ENCODE results near the gene HSPA1A.
"Not testable (repeated sequence)": the region's sequence is repeated elsewhere in the genome, so short reads cannot be mapped to it uniquely, and the experiment has no call there.

HSPA1A gene

DNA sequence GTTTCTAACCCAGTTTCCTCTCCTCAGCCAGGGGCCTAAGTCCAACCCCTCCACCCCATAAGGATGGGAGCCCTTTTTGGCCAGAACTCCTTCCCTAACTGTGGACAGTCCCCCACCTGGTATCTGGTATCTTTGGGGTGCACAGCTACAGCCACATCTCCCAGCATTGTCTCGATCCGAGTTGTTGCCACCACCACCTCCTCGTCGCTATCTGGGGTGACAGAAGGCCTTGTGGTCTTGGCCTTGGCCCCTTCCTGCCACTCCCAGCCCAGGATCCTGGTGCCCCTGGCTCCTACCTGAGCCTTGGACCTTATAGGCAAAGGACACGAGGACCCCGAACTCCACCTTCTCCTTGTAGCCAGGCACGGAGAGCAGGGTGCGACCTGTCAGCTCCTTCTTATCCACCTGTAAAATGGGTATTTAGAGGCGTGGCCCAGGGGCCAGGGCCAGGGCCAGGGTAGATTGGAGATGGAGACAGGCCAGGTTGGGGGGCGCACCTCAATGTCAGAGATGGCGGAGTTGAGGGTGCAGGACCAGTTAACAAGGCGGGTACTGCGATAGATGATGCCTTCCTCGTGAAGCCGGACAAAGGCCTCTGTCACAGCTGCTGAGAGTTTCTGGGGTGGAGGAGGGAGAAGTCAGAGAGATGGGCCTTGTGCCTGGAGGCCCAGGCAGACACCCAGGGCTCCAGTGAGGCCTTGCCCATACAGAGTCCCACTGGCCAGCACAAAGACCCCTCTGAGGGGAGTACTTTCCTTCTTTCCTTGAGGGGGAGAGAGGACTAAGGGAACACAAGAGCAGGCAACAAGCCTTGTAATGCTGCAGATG is 31.0 kb upstream of the HSPA1A start:
- Histone ChIP-seq H3K9ac (ENCODE audit: low read depth, low read length) (no peak overlapping the region), H3K36me3 (ENCODE audit: insufficient read depth, low read depth, low read length) (peaks cover 82% of the 10 kb centered on the region), H3K27me3 (ENCODE audit: insufficient read depth, low read length) (no peaks in the 10 kb centered on the region), H3K9me3 (ENCODE audit: insufficient read depth, low read depth, low read length) (no peaks in the 10 kb centered on the region), H3K4me1 (ENCODE audit: insufficient read depth, low read length) (no peaks in the 10 kb centered on the region), H3K4me3 (ENCODE audit: low read length) (no peak overlapping the region), H3K27ac (ENCODE audit: low read length) (no peak overlapping the region)

- Histone ChIP-seq H3K9me3 (ENCODE audit: insufficient read depth, low read depth, low read length) (no peaks in the 10 kb centered on the region), H3K4me1 (ENCODE audit: insufficient read depth, low read length) (no peaks in the 10 kb centered on the region), H3K9ac (ENCODE audit: low read depth, low read length) (no peak overlapping the region), H3K27me3 (ENCODE audit: insufficient read depth, low read length) (no peaks in the 10 kb centered on the region), H3K27ac (ENCODE audit: low read length) (no peak overlapping the region), H3K36me3 (ENCODE audit: insufficient read depth, low read depth, low read length) (peaks cover 80% of the 10 kb centered on the region), H3K4me3 (ENCODE audit: low read length) (no peak overlapping the region)
Observed at GRCh38 chr6:31785475-31785874, 29.9 kb upstream of the HSPA1A start.

- Histone ChIP-seq H3K9me3 (ENCODE audit: insufficient read depth, low read depth, low read length) (no peaks in the 10 kb centered on the region), H3K27me3 (ENCODE audit: insufficient read depth, low read length) (no peaks in the 10 kb centered on the region), H3K9ac (ENCODE audit: low read depth, low read length) (no peak overlapping the region), H3K27ac (ENCODE audit: low read length) (no peak overlapping the region), H3K4me1 (ENCODE audit: insufficient read depth, low read length) (no peaks in the 10 kb centered on the region), H3K36me3 (ENCODE audit: insufficient read depth, low read depth, low read length) (peaks cover 49% of the 10 kb centered on the region), H3K4me3 (ENCODE audit: low read length) (no peak overlapping the region)
Observed at GRCh38 chr6:31791324-31792089, 23.8 kb upstream of the HSPA1A start.

DNA sequence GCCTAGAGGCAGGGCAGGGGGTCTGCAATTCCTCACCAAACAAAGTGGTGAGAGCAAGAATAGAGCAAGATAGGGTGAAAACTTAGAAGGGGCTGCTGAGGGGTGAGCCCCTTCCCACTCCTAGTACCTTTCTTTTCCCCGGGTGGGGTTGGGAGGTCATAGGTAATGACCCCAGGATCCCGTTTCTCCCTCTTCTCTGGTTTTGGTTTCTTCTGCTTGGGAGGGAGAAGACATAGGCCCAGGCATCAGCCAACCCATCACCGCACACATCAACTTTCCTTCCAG is 23.3 kb upstream of the HSPA1A start:
- no peak overlapping the region for H3K27ac ChIP-seq (ENCODE audit: low read length)

DNA sequence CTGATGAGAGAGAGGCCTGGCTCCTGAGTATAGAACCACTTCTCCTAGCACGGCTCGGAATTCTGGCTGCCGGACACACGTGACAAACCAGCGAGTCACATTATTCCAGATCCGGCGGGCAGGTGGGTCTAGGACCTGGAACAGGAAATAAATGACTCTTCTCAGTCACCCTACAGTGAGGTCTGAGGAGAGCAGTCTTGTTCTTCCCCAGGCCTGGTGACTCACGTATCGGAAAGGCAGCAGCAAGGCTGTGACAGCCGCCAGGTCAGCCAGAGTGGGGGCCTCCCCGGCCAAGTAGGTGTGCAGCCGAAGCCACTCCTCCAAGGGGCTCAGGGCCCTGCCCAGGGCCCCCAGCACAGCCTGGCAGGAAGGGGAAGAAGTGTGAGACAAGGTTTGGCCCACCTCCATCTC is 22.6 kb upstream of the HSPA1A start:
- Histone ChIP-seq H3K9me3 (ENCODE audit: insufficient read depth, low read depth, low read length) (no peaks in the 10 kb centered on the region), H3K27me3 (ENCODE audit: insufficient read depth, low read length) (no peaks in the 10 kb centered on the region), H3K9ac (ENCODE audit: low read depth, low read length) (no peak overlapping the region), H3K27ac (ENCODE audit: low read length) (no peak overlapping the region), H3K36me3 (ENCODE audit: insufficient read depth, low read depth, low read length) (peaks cover 53% of the 10 kb centered on the region), H3K4me3 (ENCODE audit: low read length) (no peak overlapping the region), H3K4me1 (ENCODE audit: insufficient read depth, low read length) (no peaks in the 10 kb centered on the region)

More for the DNA sequence above, 23.3 kb upstream of the HSPA1A start:
- H3K36me3 ChIP-seq (ENCODE audit: insufficient read depth, low read depth, low read length): peaks cover 50% of the 10 kb centered on the region
- no peaks in the 10 kb centered on the region for H3K27me3 ChIP-seq (ENCODE audit: insufficient read depth, low read length)
- H3K9ac ChIP-seq (ENCODE audit: low read depth, low read length): no peak overlapping the region
- H3K9me3 ChIP-seq (ENCODE audit: insufficient read depth, low read depth, low read length): no peaks in the 10 kb centered on the region
- H3K4me1 ChIP-seq (ENCODE audit: insufficient read depth, low read length): no peaks in the 10 kb centered on the region
- H3K4me3 ChIP-seq (ENCODE audit: low read length): no peak overlapping the region

DNA sequence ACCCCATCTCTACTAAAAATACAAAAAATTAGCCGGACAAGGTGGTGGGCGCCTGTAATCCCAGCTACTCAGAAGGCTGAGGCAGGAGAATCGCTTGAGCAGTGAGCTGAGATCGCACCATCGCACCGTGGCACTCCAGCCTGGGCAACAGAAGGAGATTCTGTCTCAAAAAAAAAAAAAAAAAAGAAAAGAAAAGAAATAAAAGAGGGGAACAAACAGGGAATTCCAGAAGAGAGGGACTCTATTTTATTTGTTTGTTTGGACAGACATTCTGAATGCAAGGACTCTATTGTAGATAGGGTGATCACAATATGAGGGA is 21.5 kb upstream of the HSPA1A start:
- H3K27me3 ChIP-seq (ENCODE audit: insufficient read depth, low read length); H3K9me3 ChIP-seq (ENCODE audit: insufficient read depth, low read depth, low read length); H3K4me1 ChIP-seq (ENCODE audit: insufficient read depth, low read length); H3K27ac ChIP-seq (ENCODE audit: low read length): not testable (repeated sequence)
- H3K9ac ChIP-seq (ENCODE audit: low read depth, low read length): peak overlapping the region; percentile 99; the same call in 1 of the 2 replicates
- peak overlapping the region; percentile 96 for H3K4me3 ChIP-seq (ENCODE audit: low read length)
- H3K36me3 ChIP-seq (ENCODE audit: insufficient read depth, low read depth, low read length): peaks cover 59% of the 10 kb centered on the region

GRCh38 chr6:31794294-31794865 is 21.0 kb upstream of the HSPA1A start:
- H3K36me3 ChIP-seq (ENCODE audit: insufficient read depth, low read depth, low read length): peaks cover 57% of the 10 kb centered on the region
- peak overlapping the region; percentile 99 for H3K9ac ChIP-seq (ENCODE audit: low read depth, low read length)
- no peaks in the 10 kb centered on the region for H3K27me3 ChIP-seq (ENCODE audit: insufficient read depth, low read length)
- H3K4me1 ChIP-seq (ENCODE audit: insufficient read depth, low read length): no peaks in the 10 kb centered on the region
- H3K27ac ChIP-seq (ENCODE audit: low read length): no peak overlapping the region
- peak overlapping the region; percentile 96 for H3K4me3 ChIP-seq (ENCODE audit: low read length)
- H3K9me3 ChIP-seq (ENCODE audit: insufficient read depth, low read depth, low read length): no peaks in the 10 kb centered on the region

GRCh38 chr6:31794866-31795615 is 20.3 kb upstream of the HSPA1A start:
- H3K9ac ChIP-seq (ENCODE audit: low read depth, low read length): peak overlapping the region; percentile 99
- H3K9me3 ChIP-seq (ENCODE audit: insufficient read depth, low read depth, low read length): no peaks in the 10 kb centered on the region
- H3K36me3 ChIP-seq (ENCODE audit: insufficient read depth, low read depth, low read length): peaks cover 57% of the 10 kb centered on the region
- H3K4me1 ChIP-seq (ENCODE audit: insufficient read depth, low read length): no peaks in the 10 kb centered on the region
- peak overlapping the region; percentile 87 for H3K27ac ChIP-seq (ENCODE audit: low read length)
- H3K4me3 ChIP-seq (ENCODE audit: low read length): peak overlapping the region; percentile 96
- H3K27me3 ChIP-seq (ENCODE audit: insufficient read depth, low read length): no peaks in the 10 kb centered on the region

GRCh38 chr6:31795616-31796298 is 19.6 kb upstream of the HSPA1A start, which contains the start of gene VARS1:
TSS of gene VARS1 (minus strand) at chr6:31795752. CDS start at chr6:31795217, 535 bp downstream.
- no peaks in the 10 kb centered on the region for H3K27me3 ChIP-seq (ENCODE audit: insufficient read depth, low read length)
- H3K27ac ChIP-seq (ENCODE audit: low read length): peak within 1 kb of the TSS; percentile 87
- H3K36me3 ChIP-seq (ENCODE audit: insufficient read depth, low read depth, low read length): peaks cover 50% of the 10 kb centered on the region
- no peaks in the 10 kb centered on the region for H3K4me1 ChIP-seq (ENCODE audit: insufficient read depth, low read length)
- H3K9me3 ChIP-seq (ENCODE audit: insufficient read depth, low read depth, low read length): no peaks in the 10 kb centered on the region
- peak within 1 kb of the TSS; percentile 96 for H3K4me3 ChIP-seq (ENCODE audit: low read length)
- peak within 1 kb of the TSS; percentile 99 for H3K9ac ChIP-seq (ENCODE audit: low read depth, low read length)

- no peaks in the 10 kb centered on the region for H3K9me3 ChIP-seq (ENCODE audit: insufficient read depth, low read depth, low read length)
- H3K9ac ChIP-seq (ENCODE audit: low read depth, low read length): no peak overlapping the region
- no peaks in the 10 kb centered on the region for H3K4me1 ChIP-seq (ENCODE audit: insufficient read depth, low read length)
- H3K27me3 ChIP-seq (ENCODE audit: insufficient read depth, low read length): no peaks in the 10 kb centered on the region
- H3K4me3 ChIP-seq (ENCODE audit: low read length): no peak overlapping the region
- no peak overlapping the region for H3K27ac ChIP-seq (ENCODE audit: low read length)
- peaks cover 48% of the 10 kb centered on the region for H3K36me3 ChIP-seq (ENCODE audit: insufficient read depth, low read depth, low read length)
Observed at GRCh38 chr6:31796993-31797385, 18.4 kb upstream of the HSPA1A start.

DNA sequence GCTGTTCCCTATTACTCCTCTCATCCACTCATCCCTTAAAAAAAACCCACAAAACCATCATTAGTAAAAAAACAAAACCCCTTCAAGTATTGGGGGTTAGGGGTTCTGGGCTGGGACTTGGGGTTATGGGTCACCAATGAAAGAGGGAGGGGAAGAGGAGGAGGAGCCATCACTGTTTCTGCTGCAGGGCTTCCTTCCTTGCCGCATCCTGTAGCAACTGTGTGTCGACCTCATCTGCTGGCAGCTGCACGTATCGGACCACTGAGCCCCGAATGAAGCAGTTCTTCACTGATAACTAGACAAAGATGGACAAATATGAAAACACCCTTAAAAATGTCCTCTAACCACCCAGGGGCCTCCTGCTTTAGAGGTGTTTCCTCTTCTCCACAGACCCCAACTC is 17.8 kb upstream of the HSPA1A start:
- no peak overlapping the region for H3K4me3 ChIP-seq (ENCODE audit: low read length)

More for the DNA sequence above, 17.8 kb upstream of the HSPA1A start:
- H3K36me3 ChIP-seq (ENCODE audit: insufficient read depth, low read depth, low read length): peaks cover 44% of the 10 kb centered on the region
- H3K27ac ChIP-seq (ENCODE audit: low read length): no peak overlapping the region
- H3K9ac ChIP-seq (ENCODE audit: low read depth, low read length): no peak overlapping the region
- H3K27me3 ChIP-seq (ENCODE audit: insufficient read depth, low read length): no peaks in the 10 kb centered on the region
- no peaks in the 10 kb centered on the region for H3K4me1 ChIP-seq (ENCODE audit: insufficient read depth, low read length)
- no peaks in the 10 kb centered on the region for H3K9me3 ChIP-seq (ENCODE audit: insufficient read depth, low read depth, low read length)
